A549 treated with AZD9567 at 1 μM for 4 hours (cell line): Measurements from ENCODE around the gene EMID1. TPM values are rescaled to one million over a fixed set of nuclear protein-coding genes. Genes with fewer than 3 reads are reported as not detected.

Experiments
- total RNA-seq: library from RNA; stranded (reverse); fragments of 200-300 nt; extraction: Qiagen RNA extraction; gene quantifications from 5 replicates; pipeline ENCODE4 v1.2.3, GENCODE V29; 2022; ENCODE audit not compliant: insufficient read depth

EMID1 gene
- 0.37 to 0.49 TPM (median 0.43 TPM) in 4 of 5 replicates, not detected in the other for total RNA-seq

GRCh38 chr22:29205594-29206371 lies at the start of gene EMID1:
EMID1 (plus strand) TSS chr22:29205896; CDS start chr22:29206039, 143 bp downstream.

GRCh38 chr22:29267858-29268510 lies 62.3 kb downstream of the EMID1 start, which contains the start of the genes EWSR1 and RHBDD3:
EWSR1 (plus strand) TSS chr22:29268268; CDS start chr22:29268337, 69 bp downstream.
RHBDD3 (minus strand) TSS chr22:29267981; CDS start chr22:29265626, 2,355 bp downstream.

GRCh38 chr22:29306175-29306834 lies 100.6 kb downstream of the EMID1 start, which contains the start of gene GAS2L1:
GAS2L1 (plus strand) TSS chr22:29306650; CDS start chr22:29308106, 1,456 bp downstream.

Other genes with a start within 250 kb of the EMID1 start
- gene C22orf31, start 144.1 kb upstream of the EMID1 start, total RNA-seq: not detected in 5 replicates
- 2.8 to 4.3 TPM (median 3.6 TPM) in 5 replicates for gene KREMEN1, start 132.9 kb upstream of the EMID1 start, total RNA-seq
- gene RHBDD3, start 62.1 kb downstream of the EMID1 start, total RNA-seq: 16.2 to 27.3 TPM (median 26.5 TPM) in 5 replicates
- 206 to 240 TPM (median 219 TPM) in 5 replicates for gene EWSR1, start 62.4 kb downstream of the EMID1 start, total RNA-seq
- gene GAS2L1, start 100.8 kb downstream of the EMID1 start, total RNA-seq: 22.6 to 37.8 TPM (median 32.6 TPM) in 5 replicates
- 0.37 to 0.67 TPM (median 0.51 TPM) in 4 of 5 replicates, not detected in the other for gene RASL10A, start 109.8 kb downstream of the EMID1 start, total RNA-seq
- gene AP1B1, start 182.7 kb downstream of the EMID1 start, total RNA-seq: 25.1 to 32.8 TPM (median 27.3 TPM) in 5 replicates
- not detected in 5 replicates for gene RFPL1, start 232.7 kb downstream of the EMID1 start, total RNA-seq